Measurements from ENCODE around the gene SPRY4.

- TF ChIP-seq EZH2phosphoT487 (IDR thresholded peaks at IDR 0.05; ENCODE audit: insufficient read depth, low read depth) (no peak), EZH2 (IDR thresholded peaks at IDR 0.05; ENCODE audit: insufficient read depth, poor library complexity, severe bottlenecking) (no peak)
Measured at GRCh38 chr5:142319560-142320429, 5.0 kb downstream of the SPRY4 start.

All from GM23248 (cell line).